GM12801 (cell line): ENCODE data around the gene SIPA1.

ENCODE experiments used
- CTCF ChIP-seq: IDR thresholded peaks from one replicate; pipeline ENCODE4 v1.5.1; 2011; ENCODE audit warnings: control low read depth; ENCODE audit not compliant: insufficient read length; ENCODE audit errors: extremely low read depth

SIPA1 gene

DNA sequence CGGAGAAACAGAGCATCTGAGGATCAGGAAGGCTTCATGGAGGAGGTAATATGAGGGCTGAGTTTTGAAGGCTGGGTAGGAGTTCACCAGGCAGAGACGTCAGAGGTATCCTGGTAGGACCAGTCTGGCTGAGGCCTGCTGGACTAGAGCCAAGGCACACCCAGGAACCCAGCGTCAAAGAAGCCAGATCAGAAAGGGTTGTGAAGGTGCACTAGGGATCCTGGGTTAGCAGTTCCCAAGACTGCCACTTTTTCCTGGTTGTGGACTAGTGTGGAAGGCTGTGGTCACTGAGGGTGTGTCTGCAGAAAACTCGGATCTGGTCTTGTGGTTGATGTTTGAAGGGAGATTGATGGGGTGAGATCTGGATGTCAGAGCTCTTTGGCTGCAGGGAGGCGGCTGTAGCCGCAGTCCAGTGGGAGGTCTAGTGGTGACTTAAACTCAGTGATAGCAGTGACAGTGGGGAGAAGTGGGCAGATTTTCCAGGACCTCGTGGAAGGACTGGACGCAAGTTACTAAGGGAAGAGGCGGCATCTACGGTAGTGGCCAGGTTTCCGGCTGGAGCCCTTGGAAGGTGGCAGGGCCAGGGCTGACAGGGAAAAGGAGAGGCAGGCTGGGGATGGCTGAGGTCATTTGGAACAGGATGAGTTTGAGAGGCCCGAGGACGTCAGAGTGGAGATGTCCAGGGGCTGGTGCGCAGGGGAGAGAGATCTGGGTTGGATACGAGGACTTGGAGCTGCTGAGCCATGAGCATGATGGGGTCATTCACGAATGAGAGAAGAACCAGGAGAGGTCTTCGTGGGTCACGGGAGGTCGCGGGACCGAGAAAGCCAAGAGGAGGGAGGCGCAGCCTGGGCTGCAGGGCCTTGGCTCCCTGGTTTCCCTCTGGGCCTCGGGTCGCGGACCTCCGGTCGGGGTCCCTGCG lies 13.9 kb downstream of the SIPA1 start:
- TF ChIP-seq CTCF: no peak

- TF ChIP-seq CTCF: no peak
Observed at GRCh38 chr11:65652511-65653228, 14.8 kb downstream of the SIPA1 start.

GRCh38 chr11:65653229-65654225 lies 15.6 kb downstream of the SIPA1 start:
- TF ChIP-seq CTCF: no peak

GRCh38 chr11:65654375-65655349 lies 16.8 kb downstream of the SIPA1 start:
- no peak for TF ChIP-seq CTCF

GRCh38 chr11:65655570-65656332 lies 17.9 kb downstream of the SIPA1 start:
- no peak for TF ChIP-seq CTCF

DNA sequence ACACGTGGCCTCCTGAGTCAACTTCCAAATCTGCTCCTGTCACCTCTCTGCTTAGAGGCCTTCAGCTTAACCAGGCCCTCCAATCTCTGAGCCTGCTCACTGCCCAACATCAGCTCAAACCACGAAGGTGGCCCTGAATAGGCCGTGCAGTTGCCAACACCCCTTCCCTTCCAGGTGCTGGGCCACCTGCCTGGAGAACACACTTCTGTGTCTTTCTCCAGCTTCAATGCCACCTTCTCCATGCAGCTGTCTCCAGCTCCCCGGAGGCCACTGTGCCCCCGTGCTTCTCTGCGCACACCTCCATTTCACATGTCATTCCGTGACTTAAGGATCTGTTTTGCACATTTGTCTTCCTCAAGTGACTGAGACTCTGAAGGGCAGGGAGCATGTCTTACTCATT lies 19.5 kb downstream of the SIPA1 start:
- TF ChIP-seq CTCF: no peak
